Omental fat pad (tissue), 4 donors: ENCODE measurements around the gene ERBB4. TPM values are rescaled to one million over a fixed set of nuclear protein-coding genes. Genes with fewer than 3 reads are reported as not detected.

Source experiments
- ATAC-seq: fragments of 150-250 bp; one replicate; pipeline ENCODE4 v1.9.1; 2016; ENCODE audit warnings: mild to moderate bottlenecking, moderate library complexity; ENCODE audit not compliant: low FRiP score
- DNase-seq: peaks from one replicate; pipeline ENCODE4 v3.0.0-alpha.2; 2019; ENCODE audit warnings: low spot score
- CTCF ChIP-seq, 3 donors: fragments of 450-650 bp; IDR thresholded peaks; one replicate each; pipeline ENCODE4 v1.5.1; 2016 to 2017; ENCODE audit warnings: antibody characterized with exemption in 3 of 3, mild to moderate bottlenecking in 3 of 3, moderate library complexity in 2 of 3
- total RNA-seq, 4 donors: library from RNA; depleted of rRNA; stranded (reverse); fragments of >200 nt; gene quantifications; one replicate each; pipeline ENCODE4 v1.1.0, GENCODE V29; 2016

Gene ERBB4
- total RNA-seq, 4 donors from 2014 or later = 0.16 to 7.7 (median 2.1) TPM

GRCh38 chr2:211846036-211846400, 692.6 kb downstream of the ERBB4 start:
- DNase-seq (no peak), ATAC-seq (no peak)
- TF ChIP-seq CTCF (IDR thresholded peaks at IDR 0.05) = no peak

GRCh38 chr2:211845338-211846035, 693.1 kb downstream of the ERBB4 start:
- TF ChIP-seq CTCF (IDR thresholded peaks at IDR 0.05) = no peak
- DNase-seq (no peak), ATAC-seq (no peak)

GRCh38 chr2:211837706-211838105, 700.9 kb downstream of the ERBB4 start:
- TF ChIP-seq CTCF (IDR thresholded peaks at IDR 0.05) = no peak
- ATAC-seq (no peak), DNase-seq (no peak)

GRCh38 chr2:211837206-211837605, 701.4 kb downstream of the ERBB4 start:
- ATAC-seq (no peak), DNase-seq (no peak)
- no peak for TF ChIP-seq CTCF (IDR thresholded peaks at IDR 0.05)

- TF ChIP-seq CTCF (IDR thresholded peaks at IDR 0.05) = no peak
- ATAC-seq (no peak), DNase-seq (no peak)
These were observed 702.2 kb downstream of the ERBB4 start for GRCh38 chr2:211836409-211836808.

- no peak for TF ChIP-seq CTCF (IDR thresholded peaks at IDR 0.05)
- no peak for DNase-seq
- no peak for ATAC-seq
These were observed 702.9 kb downstream of the ERBB4 start for GRCh38 chr2:211835695-211836094.

- DNase-seq (no peak), ATAC-seq (no peak)
- TF ChIP-seq CTCF (IDR thresholded peaks at IDR 0.05) = no peak
These were observed 704.9 kb downstream of the ERBB4 start for GRCh38 chr2:211833582-211834279.
